GM12875 (cell line): ENCODE results near the gene DDX54.

Source experiments
- H3K4me3 ChIP-seq: one replicate; pipeline ENCODE4 v1.5.1; 2011; ENCODE audit warnings: low read depth, low read length, control low read depth
- CTCF ChIP-seq: IDR thresholded peaks from 2 replicates; pipeline ENCODE4 v1.5.1; 2011; ENCODE audit warnings: low read depth, mild to moderate bottlenecking, control low read depth, inconsistent platforms, low read length, moderate library complexity, borderline replicate concordance; ENCODE audit not compliant: insufficient read depth

Gene DDX54

GRCh38 chr12:113167868-113168267, 17.4 kb downstream of the DDX54 start:
- TF ChIP-seq CTCF = no peak
- H3K4me3 ChIP-seq = no peak overlapping the region

- H3K4me3 ChIP-seq = no peak overlapping the region
- no peak for TF ChIP-seq CTCF
Observed at GRCh38 chr12:113165521-113166450, 19.5 kb downstream of the DDX54 start.

GRCh38 chr12:113164014-113164413, 21.3 kb downstream of the DDX54 start:
- no peak for TF ChIP-seq CTCF
- H3K4me3 ChIP-seq = no peak overlapping the region

- no peak for TF ChIP-seq CTCF
- no peak overlapping the region for H3K4me3 ChIP-seq
Observed at GRCh38 chr12:113163030-113163360, 22.3 kb downstream of the DDX54 start.

GRCh38 chr12:113162102-113163029, 22.9 kb downstream of the DDX54 start:
- TF ChIP-seq CTCF = no peak
- H3K4me3 ChIP-seq = no peak overlapping the region

GRCh38 chr12:113161415-113162016, 23.8 kb downstream of the DDX54 start:
- H3K4me3 ChIP-seq = no peak overlapping the region

More at GRCh38 chr12:113161415-113162016, 23.8 kb downstream of the DDX54 start:
- no peak for TF ChIP-seq CTCF
